Adrenal gland (tissue), 12 donors: Measurements from ENCODE around the gene GLS. TPM values are rescaled to one million over a fixed set of nuclear protein-coding genes. Genes with fewer than 3 reads are reported as not detected.

ENCODE experiments used
- DNase-seq, 7 donors: peaks; one replicate each; pipeline ENCODE4 v3.0.0-alpha.2; 2019 to 2020
- H3K27ac ChIP-seq, 5 donors: fragments of 200-600 bp; sonication (generic) in 4 of 5; 1 replicate in 3 of 5; 2 replicates in 2 of 5; pipeline versions ENCODE4 v1.5.1 to v1.8.0; 2016 to 2020; ENCODE audit warnings: mild to moderate bottlenecking in 1 of 5
- H3K27me3 ChIP-seq: fragments of 200-600 bp; 2 replicates; pipeline ENCODE4 v1.8.0; 2021
- H3K36me3 ChIP-seq, 2 donors: fragments of 200-600 bp; replicated peaks in 1 of 2; 1 replicate in 1 of 2; 2 replicates in 1 of 2; pipeline versions ENCODE4 v1.5.1 to v1.8.0; 2018 to 2022
- H3K4me1 ChIP-seq, 2 donors: fragments of 200-600 bp; replicated peaks in 1 of 2; 1 replicate in 1 of 2; 2 replicates in 1 of 2; pipeline versions ENCODE4 v1.5.1 to v1.8.0; 2018 to 2021
- H3K4me3 ChIP-seq, 4 donors: fragments of 200-600 bp; sonication (generic) in 3 of 4; one replicate each; pipeline ENCODE4 v1.5.1; 2016 to 2018
- H3K9me3 ChIP-seq, 3 donors: fragments of 200-600 bp; sonication (generic) in 1 of 3; replicated peaks in 1 of 3; 1 replicate in 2 of 3; 2 replicates in 1 of 3; pipeline versions ENCODE4 v1.5.1 to v1.8.0; 2016 to 2021
- CTCF ChIP-seq, 6 experiments: fragments of 450-650 bp in 4 of 6; fragments of 200-600 bp in 2 of 6; sonication (generic) in 1 of 6; IDR thresholded peaks; 1 replicate in 5 of 6; 2 replicates in 1 of 6; pipeline versions ENCODE4 v1.5.1 to v1.8.0; 2016 to 2021; ENCODE audit warnings: antibody characterized with exemption in 6 of 6, mild to moderate bottlenecking in 2 of 6, moderate library complexity in 1 of 6
- POLR2A ChIP-seq, 2 donors: fragments of 450-650 bp; IDR thresholded peaks; one replicate each; pipeline ENCODE4 v1.6.1; 2017; ENCODE audit warnings: antibody characterized with exemption in 2 of 2, mild to moderate bottlenecking in 2 of 2, moderate library complexity in 1 of 2
- WGBS, 4 donors: extraction: QIAGEN DNeasy Blood & Tissue Kit in 2 of 4; methylation state at CpG; one replicate each; pipeline versions ENCODE4 v1.1.5 to v1.1.7; 2013 to 2017; 5-methylcytosine and 5-hydroxymethylcytosine counted together
- intact Hi-C, 2 donors: fragments of 100-400 bp; cut with DNase I; formaldehyde crosslinking; loops; one replicate each; pipeline versions ENCODE4 v1.14.1 to v1.15.0; 2022 to 2023
- polyA plus RNA-seq, 3 donors: library from polyadenylated mRNA; stranded (reverse); fragments of 200-250 nt in 2 of 3; fragments of 350-450 nt in 1 of 3; fragmentation: Illumina TruSeq in 1 of 3; extraction: RNeasy Lipid Tissue Mini Kit (QIAGEN cat#74804) in 1 of 3; gene quantifications; one replicate each; pipeline ENCODE4 v1.2.3, GENCODE V29; 2013 to 2014
- total RNA-seq, 9 donors: library from RNA; depleted of rRNA in 4 of 9; stranded (reverse); fragments of >200 nt in 4 of 9; fragments of 120-200 nt in 1 of 9; fragmentation: NEBNext Ultra II Directional in 1 of 9; extraction: Animal tissue kit (Norgen Biotek cat#: 25700) in 1 of 9; gene quantifications; one replicate each; pipeline versions ENCODE4 v1.1.0 to v1.2.4, GENCODE V29; 2013 to 2023
- donor health status: healthy with polysubstance abuse.
- donor health status: Bipolar disorder and iron deficiency.
- donor health status: DM: yes; HTN: yes; CAD: no.
- donor health status: DM: no; HTN: no; CAD: no.
- donor health status: DM: no; HTN: no; CAD: no.
- donor health status: DM: yes; HTN: yes; CAD: no.

The GLS gene
- total and polyA plus RNA-seq, 12 donors, result 55.3 to 527 (median 254) TPM

GRCh38 chr2:190935054-190935453, 54.4 kb downstream of the GLS start:
- Histone ChIP-seq H3K4me1 (peaks cover 15 to 45% of the 10 kb centered on the region in 2 donors), H3K27ac (no peak overlapping the region), H3K27me3 (no peaks in the 10 kb centered on the region), H3K36me3 (peaks cover 0 to 8% of the 10 kb centered on the region in 2 donors), H3K4me3 (no peak overlapping the region), H3K9me3 (peaks cover 0 to 1% (median 0%) of the 10 kb centered on the region in 3 donors)
- no peak for DNase-seq
- TF ChIP-seq CTCF (IDR thresholded peaks at IDR 0.05), result no peak
- no peak for TF ChIP-seq POLR2A (IDR thresholded peaks at IDR 0.05)
- intact Hi-C loops, result no loop called here

- H3K4me3 ChIP-seq, result no peak overlapping the region
- intact Hi-C loops, result no loop called here
- no peak for DNase-seq
- H3K9me3 ChIP-seq, result peaks cover 0 to 9% (median 0%) of the 10 kb centered on the region in 3 donors
- 26 to 44% (median 35%) methylated on average over 1 of the region's 1 CpG for WGBS, 4 donors
- peaks cover 23 to 54% of the 10 kb centered on the region in 2 donors for H3K4me1 ChIP-seq
- H3K27ac ChIP-seq, result no peak overlapping the region
- TF ChIP-seq POLR2A (IDR thresholded peaks at IDR 0.05) (no peak), CTCF (IDR thresholded peaks at IDR 0.05) (no peak)
- H3K36me3 ChIP-seq, result no peaks in the 10 kb centered on the region
- H3K27me3 ChIP-seq, result no peaks in the 10 kb centered on the region
These were observed 58.2 kb downstream of the GLS start for GRCh38 chr2:190938771-190939335.

GRCh38 chr2:190940454-190940853, 59.8 kb downstream of the GLS start:
- intact Hi-C loops, result no loop called here
- Histone ChIP-seq H3K27me3 (no peaks in the 10 kb centered on the region), H3K9me3 (peaks cover 0 to 9% (median 0%) of the 10 kb centered on the region in 3 donors), H3K36me3 (no peaks in the 10 kb centered on the region), H3K27ac (peak overlapping the region in 1 of 5 donors; percentile 11), H3K4me3 (no peak overlapping the region), H3K4me1 (peaks cover 27 to 38% of the 10 kb centered on the region in 2 donors)
- no peak for TF ChIP-seq CTCF (IDR thresholded peaks at IDR 0.05)
- no peak for TF ChIP-seq POLR2A (IDR thresholded peaks at IDR 0.05)
- DNase-seq, result peak in 1 of 7 donors; percentile 30
- 33 to 54% (median 47%) methylated on average over 1 of the region's 1 CpG for WGBS, 4 donors

GRCh38 chr2:190941571-190941970, 61.0 kb downstream of the GLS start:
- Histone ChIP-seq H3K36me3 (no peaks in the 10 kb centered on the region), H3K27me3 (no peaks in the 10 kb centered on the region), H3K9me3 (peaks cover 0 to 9% (median 0%) of the 10 kb centered on the region in 3 donors), H3K4me1 (peaks cover 33 to 35% of the 10 kb centered on the region in 2 donors), H3K27ac (no peak overlapping the region), H3K4me3 (no peak overlapping the region)
- intact Hi-C loops, result no loop called here
- no peak for TF ChIP-seq POLR2A (IDR thresholded peaks at IDR 0.05)
- TF ChIP-seq CTCF (IDR thresholded peaks at IDR 0.05), result no peak
- WGBS, 4 donors, result 97 to 100% (median 99%) methylated on average over 2 of the region's 2 CpGs
- no peak for DNase-seq
